Astrocyte of the cerebellum (primary cell): ENCODE measurements around the gene AJAP1.

ENCODE experiments used
- DNase-seq: peaks from one replicate; pipeline ENCODE4 v3.0.0-alpha.2; 2011; ENCODE audit warnings: low read depth
- H3K4me3 ChIP-seq: 2 replicates; pipeline ENCODE4 v1.5.1; 2011; ENCODE audit warnings: mild to moderate bottlenecking, low read depth, low read length, moderate library complexity
- CTCF ChIP-seq: IDR thresholded peaks from 2 replicates; pipeline ENCODE4 v1.5.1; 2012; ENCODE audit warnings: low read length, low read depth, moderate library complexity, mild to moderate bottlenecking; ENCODE audit errors: missing control alignments
- in situ Hi-C: cut with HindIII; loops from 2 replicates; pipeline ENCODE4 v1.10.0; 2017; ENCODE audit warnings: low sequenced_read_pairs

The AJAP1 gene

GRCh38 chr1:4684864-4685522 is 30.6 kb downstream of the AJAP1 start:
- TF ChIP-seq CTCF, result no peak
- DNase-seq, result no peak
- no peak overlapping the region for H3K4me3 ChIP-seq
- in situ Hi-C loops, result no loop called here

- no peak for TF ChIP-seq CTCF
- DNase-seq, result no peak
- in situ Hi-C loops, result no loop called here
- H3K4me3 ChIP-seq, result no peak overlapping the region
These were observed 31.1 kb downstream of the AJAP1 start for GRCh38 chr1:4685523-4685865.

GRCh38 chr1:4687943-4688342 is 33.5 kb downstream of the AJAP1 start:
- H3K4me3 ChIP-seq, result no peak overlapping the region
- no peak for TF ChIP-seq CTCF
- in situ Hi-C loops, result no loop called here
- DNase-seq, result no peak

- DNase-seq, result no peak
- H3K4me3 ChIP-seq, result no peak overlapping the region
- in situ Hi-C loops, result no loop called here
- TF ChIP-seq CTCF, result no peak
These were observed 35.0 kb downstream of the AJAP1 start for GRCh38 chr1:4689271-4689935.

- no peak for DNase-seq
- TF ChIP-seq CTCF, result no peak
- in situ Hi-C loops, result no loop called here
- no peak overlapping the region for H3K4me3 ChIP-seq
These were observed 35.7 kb downstream of the AJAP1 start for GRCh38 chr1:4689941-4690635.

GRCh38 chr1:4690951-4691675 is 36.7 kb downstream of the AJAP1 start:
- in situ Hi-C loops, result no loop called here

More at GRCh38 chr1:4690951-4691675, 36.7 kb downstream of the AJAP1 start:
- H3K4me3 ChIP-seq, result no peak overlapping the region
- DNase-seq, result no peak
- TF ChIP-seq CTCF, result no peak
